ENCODE results near the gene TMEM218.
A peak's percentile ranks its signal among the peaks of the same experiment; 100 is the strongest.

The TMEM218 gene

DNA sequence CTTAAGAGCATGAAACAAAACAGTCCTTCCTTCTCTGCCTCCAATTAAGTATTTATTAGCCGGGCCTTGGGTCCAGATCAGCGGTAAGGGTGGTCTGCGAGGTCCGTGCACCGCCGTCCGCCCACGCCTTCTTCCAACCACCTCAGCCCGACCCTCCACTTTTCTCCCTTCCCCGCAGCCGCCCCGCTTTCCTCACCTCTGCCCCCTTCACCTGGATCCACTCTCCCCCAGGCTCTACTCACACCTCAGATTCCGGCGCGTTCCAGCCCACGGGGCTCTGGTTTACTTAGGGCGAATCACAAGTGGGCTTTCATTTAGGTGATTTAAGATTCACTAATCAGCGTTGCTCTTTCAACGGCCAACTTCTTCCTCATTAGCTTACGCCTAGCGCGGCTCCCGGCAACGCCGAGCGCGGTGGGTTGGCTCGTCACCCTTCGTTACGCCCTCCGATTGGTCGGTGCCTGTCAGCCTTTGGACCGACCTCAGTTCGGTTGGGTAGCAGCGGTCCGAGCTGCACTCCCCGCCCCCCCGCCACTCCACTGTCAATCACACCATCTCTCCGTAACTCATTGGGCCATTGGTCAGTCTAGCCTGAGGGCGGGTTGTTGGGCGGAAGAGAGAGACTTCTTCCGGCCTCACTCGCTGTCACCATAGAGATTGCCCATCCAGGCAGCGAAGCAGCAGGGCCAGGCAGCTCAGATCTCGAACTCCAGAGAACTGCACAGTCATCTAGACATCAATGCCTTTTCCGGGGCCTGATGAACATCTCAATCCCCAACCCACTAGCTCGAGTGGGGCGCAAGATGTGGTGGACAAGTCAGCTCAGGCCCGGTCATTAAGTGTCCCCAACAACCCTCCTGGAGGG lies at the start of gene TMEM218:
Gene TMEM218 (minus strand): TSS at position 284 of the 865 bp plus-strand sequence. CDS start 9,385 bp downstream, outside the sequence.
- peak; percentile 99 for DNase-seq (ENCODE audit: low spot score)

DNA sequence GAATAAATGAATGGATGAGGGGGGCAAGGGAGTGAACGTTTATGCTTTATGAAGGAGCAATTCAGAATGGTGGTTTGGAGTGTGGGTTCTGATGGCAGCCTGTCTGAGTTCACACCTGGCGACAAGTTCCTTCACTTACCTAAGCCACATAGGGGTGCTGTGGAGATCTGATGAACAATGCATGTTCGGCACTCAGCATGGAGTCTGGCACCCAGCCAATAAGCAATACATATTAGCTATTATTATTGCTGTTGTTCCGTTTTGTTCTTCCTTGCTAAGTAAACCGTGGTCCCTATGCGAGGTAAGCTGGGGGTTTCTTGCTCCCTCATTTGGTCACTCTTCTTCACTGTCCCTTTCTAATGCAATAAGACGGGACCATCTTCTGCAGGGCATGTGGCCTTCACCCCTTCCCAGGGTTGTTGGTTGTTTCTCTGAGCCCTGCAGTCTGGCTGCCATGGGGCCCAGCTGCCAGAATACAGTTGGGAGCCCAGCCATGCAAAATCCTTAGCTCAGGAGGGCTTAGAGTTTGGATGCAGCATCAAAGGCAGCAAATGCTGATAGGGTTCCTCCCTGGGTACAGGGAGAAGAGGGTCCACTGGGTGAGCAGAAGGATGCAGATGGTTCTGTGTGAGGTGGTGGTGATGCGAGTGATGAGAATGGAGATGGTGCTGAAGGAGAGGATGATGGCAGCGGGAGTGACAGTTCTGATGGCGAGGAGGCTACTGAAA lies 46.7 kb upstream of the TMEM218 start:
- DNase-seq (ENCODE audit: low spot score), result no peak

- no peak for DNase-seq (ENCODE audit: low spot score)
Measured at GRCh38 chr11:125157118-125157733, 45.8 kb upstream of the TMEM218 start.

- DNase-seq (ENCODE audit: low spot score), result no peak
Measured at GRCh38 chr11:125156346-125157117, 45.1 kb upstream of the TMEM218 start.

GRCh38 chr11:125155767-125156166 lies 44.3 kb upstream of the TMEM218 start:
- DNase-seq (ENCODE audit: low spot score), result no peak

- DNase-seq (ENCODE audit: low spot score), result no peak
Measured at GRCh38 chr11:125155100-125155444, 43.6 kb upstream of the TMEM218 start.

- DNase-seq (ENCODE audit: low spot score), result no peak
Measured at GRCh38 chr11:125154378-125155099, 43.1 kb upstream of the TMEM218 start.

- DNase-seq (ENCODE audit: low spot score), result no peak
Measured at GRCh38 chr11:125153837-125154236, 42.4 kb upstream of the TMEM218 start.

GRCh38 chr11:125148743-125149142 lies 37.3 kb upstream of the TMEM218 start:
- no peak for DNase-seq (ENCODE audit: low spot score)

GRCh38 chr11:125148011-125148410 lies 36.6 kb upstream of the TMEM218 start:
- no peak for DNase-seq (ENCODE audit: low spot score)

GRCh38 chr11:125147280-125147679 lies 35.9 kb upstream of the TMEM218 start:
- no peak for DNase-seq (ENCODE audit: low spot score)

GRCh38 chr11:125146232-125146631 lies 34.8 kb upstream of the TMEM218 start:
- DNase-seq (ENCODE audit: low spot score), result no peak

DNA sequence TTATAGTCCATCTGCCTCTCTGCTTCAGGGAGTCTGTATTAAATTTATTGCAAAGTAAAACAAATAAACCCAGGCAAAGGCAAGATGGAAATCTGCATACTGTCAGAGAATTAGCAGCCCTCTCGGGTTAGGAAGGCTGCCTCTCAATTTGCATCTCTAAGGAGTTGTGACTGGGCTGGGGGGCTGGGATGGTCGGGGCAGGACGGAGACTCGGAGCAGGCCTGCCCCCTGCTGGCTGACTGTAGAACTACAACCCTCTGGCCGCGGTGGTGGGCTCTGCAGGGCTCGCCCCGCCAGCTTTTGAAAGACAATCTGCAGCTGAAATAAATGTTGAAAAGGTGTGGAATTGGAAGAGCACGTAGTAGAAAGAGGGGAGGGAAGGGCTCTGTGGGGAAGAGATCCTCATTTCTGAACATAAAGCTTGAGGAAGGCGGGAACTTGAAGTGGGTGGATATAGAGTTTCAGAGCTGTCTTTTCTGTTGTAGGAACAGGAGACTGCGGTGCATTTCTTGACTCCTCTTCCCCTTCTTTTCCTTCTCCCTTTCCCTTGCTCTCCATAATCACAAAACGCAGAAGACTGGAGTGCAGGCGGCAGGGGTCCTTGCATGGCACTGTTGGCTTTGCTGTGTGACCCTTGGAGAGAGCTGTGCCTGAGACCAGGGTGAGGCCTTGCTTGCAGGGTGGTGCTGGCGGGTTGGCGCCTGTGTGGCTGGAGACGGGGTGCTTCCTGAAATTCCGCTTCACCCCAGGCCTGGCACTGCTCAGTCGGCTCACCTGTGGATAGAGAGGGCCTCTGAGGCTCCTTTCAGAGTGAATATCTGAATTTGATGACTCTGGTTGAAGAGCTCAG lies 30.5 kb upstream of the TMEM218 start:
- DNase-seq (ENCODE audit: low spot score), result peak; percentile 19

DNA sequence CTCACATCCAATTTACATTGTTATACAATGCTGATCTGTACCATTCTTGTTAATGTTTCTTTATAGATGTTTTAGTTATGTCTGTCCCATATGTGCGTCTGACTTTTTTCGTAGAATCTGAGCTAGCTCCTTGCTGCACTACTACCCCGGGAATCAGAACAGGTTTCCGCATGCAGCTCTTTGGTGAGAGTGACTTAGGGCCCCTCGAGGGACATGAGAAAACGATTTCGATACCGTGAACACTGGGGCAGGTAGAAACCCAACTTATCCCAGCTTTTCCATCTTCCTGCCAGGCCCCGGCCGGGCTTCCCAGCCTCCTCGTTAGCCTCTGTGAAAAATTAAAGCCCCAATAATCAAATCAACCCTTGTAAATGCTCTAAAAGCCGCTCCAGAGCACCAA lies 29.8 kb upstream of the TMEM218 start:
- DNase-seq (ENCODE audit: low spot score), result no peak

- no peak for DNase-seq (ENCODE audit: low spot score)
Measured at GRCh38 chr11:125140233-125140632, 28.8 kb upstream of the TMEM218 start.

GRCh38 chr11:125139778-125140177 lies 28.4 kb upstream of the TMEM218 start:
- no peak for DNase-seq (ENCODE audit: low spot score)

GRCh38 chr11:125138966-125139365 lies 27.5 kb upstream of the TMEM218 start:
- DNase-seq (ENCODE audit: low spot score), result no peak

- no peak for DNase-seq (ENCODE audit: low spot score)
Measured at GRCh38 chr11:125136001-125136400, 24.6 kb upstream of the TMEM218 start.

- no peak for DNase-seq (ENCODE audit: low spot score)
Measured at GRCh38 chr11:125132596-125132995, 21.2 kb upstream of the TMEM218 start.

DNA sequence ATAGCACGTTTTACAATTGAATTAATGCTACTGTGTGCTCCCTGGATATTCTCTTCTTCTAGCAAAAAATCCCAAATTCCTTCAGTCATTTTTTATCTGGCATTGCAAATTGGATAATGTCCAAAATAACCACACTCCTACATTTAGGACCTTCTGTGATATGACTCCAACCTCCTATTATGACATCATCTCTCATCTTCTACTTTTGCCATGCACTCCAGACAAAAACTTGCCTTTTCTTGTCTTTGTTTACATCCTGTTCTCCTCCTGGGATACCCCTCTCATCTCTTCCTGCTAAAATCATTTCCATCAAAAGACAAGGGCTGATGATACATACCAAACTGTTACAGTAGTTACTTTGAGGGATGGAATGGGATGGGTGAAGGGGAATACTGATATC lies 20.6 kb upstream of the TMEM218 start:
- DNase-seq (ENCODE audit: low spot score), result no peak

Data from cerebellar cortex (tissue), 1 donor.